Uterus (tissue), 4 donors: Measurements from ENCODE around the gene PTPRM. TPM values are rescaled to one million over a fixed set of nuclear protein-coding genes. Genes with fewer than 3 reads are reported as not detected.

ENCODE experiments used
- DNase-seq, 2 donors: peaks; one replicate each; pipeline ENCODE4 v3.0.0-alpha.2; 2019 to 2020
- H3K27ac ChIP-seq, 2 donors: fragments of 200-600 bp; sonication (generic); 1 replicate in 1 of 2; 2 replicates in 1 of 2; pipeline ENCODE4 v1.5.1; 2016 to 2018
- H3K27me3 ChIP-seq, 2 donors: fragments of 200-600 bp; sonication (generic); one replicate each; pipeline ENCODE4 v1.5.1; 2018 to 2019; ENCODE audit warnings: control low read depth in 1 of 2
- H3K36me3 ChIP-seq, 2 donors: fragments of 200-600 bp; sonication (generic); one replicate each; pipeline ENCODE4 v1.5.1; 2019; ENCODE audit warnings: control low read depth in 1 of 2
- H3K4me1 ChIP-seq, 2 donors: fragments of 200-600 bp; sonication (generic); one replicate each; pipeline ENCODE4 v1.5.1; 2018 to 2019; ENCODE audit warnings: control low read depth in 1 of 2
- H3K4me3 ChIP-seq, 2 donors: fragments of 200-600 bp; sonication (generic); 1 replicate in 1 of 2; 2 replicates in 1 of 2; pipeline ENCODE4 v1.5.1; 2018 to 2019; ENCODE audit warnings: mild to moderate bottlenecking in 1 of 2
- H3K9me3 ChIP-seq, 2 donors: fragments of 200-600 bp; sonication (generic); one replicate each; pipeline ENCODE4 v1.5.1; 2019; ENCODE audit warnings: control low read depth in 1 of 2
- CTCF ChIP-seq, 4 experiments: fragments of 200-600 bp in 2 of 4; fragments of 450-650 bp in 2 of 4; sonication (generic) in 2 of 4; IDR thresholded peaks; one replicate each; pipeline ENCODE4 v1.5.1; 2016 to 2019; ENCODE audit warnings: antibody characterized with exemption in 4 of 4, mild to moderate bottlenecking in 2 of 4, moderate library complexity in 1 of 4
- POLR2A ChIP-seq, 2 donors: fragments of 450-650 bp; IDR thresholded peaks; one replicate each; pipeline ENCODE4 v1.6.1; 2016; ENCODE audit warnings: antibody characterized with exemption in 2 of 2, mild to moderate bottlenecking in 1 of 2, moderate library complexity in 1 of 2
- intact Hi-C: fragments of 100-400 bp; cut with DNase I; formaldehyde crosslinking; loops from one replicate; pipeline ENCODE4 v1.15.1; 2023; ENCODE audit warnings: low total_unique reads
- total RNA-seq, 4 donors: library from RNA; depleted of rRNA in 3 of 4; stranded (reverse); fragments of >200 nt in 3 of 4; gene quantifications; one replicate each; pipeline versions ENCODE4 v1.1.0 to v1.2.4, GENCODE V29; 2014 to 2023
- donor health status: DM: yes; HTN: yes; CAD: no.

The PTPRM gene
- total RNA-seq, 4 donors from 2014 or later = 62.0 to 127 (median 85.7) TPM

- H3K9me3 ChIP-seq = no peaks in the 10 kb centered on the region
- no peak for DNase-seq
- no peaks in the 10 kb centered on the region for H3K27me3 ChIP-seq
- no peaks in the 10 kb centered on the region for H3K4me1 ChIP-seq
- intact Hi-C loops = no loop called here
- H3K36me3 ChIP-seq = no peaks in the 10 kb centered on the region
- no peak for TF ChIP-seq CTCF (IDR thresholded peaks at IDR 0.05)
- no peak for TF ChIP-seq POLR2A (IDR thresholded peaks at IDR 0.05)
- H3K27ac ChIP-seq = no peak overlapping the region
- H3K4me3 ChIP-seq = no peak overlapping the region
These were observed 498.7 kb downstream of the PTPRM start for GRCh38 chr18:8065773-8066172.

DNA sequence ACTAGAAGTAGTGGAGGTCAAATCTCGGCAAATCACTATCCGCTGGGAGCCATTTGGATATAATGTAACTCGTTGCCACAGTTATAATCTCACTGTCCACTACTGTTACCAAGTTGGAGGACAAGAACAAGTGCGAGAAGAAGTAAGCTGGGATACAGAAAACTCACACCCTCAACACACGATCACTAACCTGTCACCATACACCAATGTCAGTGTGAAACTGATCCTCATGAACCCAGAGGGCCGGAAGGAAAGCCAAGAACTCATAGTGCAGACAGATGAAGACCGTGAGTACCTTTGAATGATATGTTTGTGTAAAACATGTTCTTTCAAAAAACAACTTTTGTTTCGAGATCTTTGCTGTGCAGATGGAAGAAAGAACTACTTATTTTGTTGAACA lies 502.6 kb downstream of the PTPRM start:
- no peak overlapping the region for H3K4me3 ChIP-seq
- no peaks in the 10 kb centered on the region for H3K9me3 ChIP-seq
- TF ChIP-seq CTCF (IDR thresholded peaks at IDR 0.05) = no peak
- H3K27ac ChIP-seq = no peak overlapping the region
- no peak for DNase-seq
- no peaks in the 10 kb centered on the region for H3K4me1 ChIP-seq
- intact Hi-C loops = no loop called here
- H3K36me3 ChIP-seq = no peaks in the 10 kb centered on the region
- no peaks in the 10 kb centered on the region for H3K27me3 ChIP-seq

DNA sequence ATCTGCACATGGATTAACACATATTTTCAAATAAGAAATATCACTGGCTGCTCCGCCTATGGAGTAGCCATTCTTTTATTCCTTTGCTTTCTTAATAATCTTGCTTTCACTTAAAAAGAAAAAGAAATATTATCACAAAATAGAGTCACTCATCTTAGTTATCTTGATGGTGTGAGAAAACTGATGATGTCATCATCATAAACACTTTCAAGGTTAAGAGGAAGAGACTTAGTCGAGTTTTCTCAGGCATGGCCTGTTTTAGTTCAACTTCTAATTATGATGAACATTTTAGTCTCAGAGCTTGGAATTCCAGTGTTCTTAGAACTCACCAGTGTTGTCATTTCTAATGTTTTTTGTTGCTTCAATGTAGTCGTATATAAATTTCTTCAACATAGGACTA lies 506.1 kb downstream of the PTPRM start:
- no peaks in the 10 kb centered on the region for H3K4me1 ChIP-seq
- no peak overlapping the region for H3K4me3 ChIP-seq
- no peaks in the 10 kb centered on the region for H3K36me3 ChIP-seq
- H3K27ac ChIP-seq = no peak overlapping the region
- DNase-seq = no peak
- H3K9me3 ChIP-seq = no peaks in the 10 kb centered on the region
- H3K27me3 ChIP-seq = no peaks in the 10 kb centered on the region
- no peak for TF ChIP-seq POLR2A (IDR thresholded peaks at IDR 0.05)
- no peak for TF ChIP-seq CTCF (IDR thresholded peaks at IDR 0.05)
- intact Hi-C loops = no loop called here

GRCh38 chr18:8080092-8080491 lies 513.0 kb downstream of the PTPRM start:
- no peak overlapping the region for H3K4me3 ChIP-seq
- no peak for DNase-seq
- intact Hi-C loops = no loop called here
- H3K27me3 ChIP-seq = no peaks in the 10 kb centered on the region
- no peak for TF ChIP-seq POLR2A (IDR thresholded peaks at IDR 0.05)
- H3K9me3 ChIP-seq = no peaks in the 10 kb centered on the region
- H3K36me3 ChIP-seq = no peaks in the 10 kb centered on the region
- no peaks in the 10 kb centered on the region for H3K4me1 ChIP-seq
- no peak overlapping the region for H3K27ac ChIP-seq

GRCh38 chr18:8081267-8081666 lies 514.2 kb downstream of the PTPRM start:
- TF ChIP-seq CTCF (IDR thresholded peaks at IDR 0.05) (no peak), POLR2A (IDR thresholded peaks at IDR 0.05) (no peak)
- Histone ChIP-seq H3K9me3 (no peaks in the 10 kb centered on the region), H3K4me1 (no peaks in the 10 kb centered on the region), H3K36me3 (no peaks in the 10 kb centered on the region), H3K4me3 (no peak overlapping the region), H3K27ac (no peak overlapping the region), H3K27me3 (no peaks in the 10 kb centered on the region)
- DNase-seq = no peak
- intact Hi-C loops = no loop called here

DNA sequence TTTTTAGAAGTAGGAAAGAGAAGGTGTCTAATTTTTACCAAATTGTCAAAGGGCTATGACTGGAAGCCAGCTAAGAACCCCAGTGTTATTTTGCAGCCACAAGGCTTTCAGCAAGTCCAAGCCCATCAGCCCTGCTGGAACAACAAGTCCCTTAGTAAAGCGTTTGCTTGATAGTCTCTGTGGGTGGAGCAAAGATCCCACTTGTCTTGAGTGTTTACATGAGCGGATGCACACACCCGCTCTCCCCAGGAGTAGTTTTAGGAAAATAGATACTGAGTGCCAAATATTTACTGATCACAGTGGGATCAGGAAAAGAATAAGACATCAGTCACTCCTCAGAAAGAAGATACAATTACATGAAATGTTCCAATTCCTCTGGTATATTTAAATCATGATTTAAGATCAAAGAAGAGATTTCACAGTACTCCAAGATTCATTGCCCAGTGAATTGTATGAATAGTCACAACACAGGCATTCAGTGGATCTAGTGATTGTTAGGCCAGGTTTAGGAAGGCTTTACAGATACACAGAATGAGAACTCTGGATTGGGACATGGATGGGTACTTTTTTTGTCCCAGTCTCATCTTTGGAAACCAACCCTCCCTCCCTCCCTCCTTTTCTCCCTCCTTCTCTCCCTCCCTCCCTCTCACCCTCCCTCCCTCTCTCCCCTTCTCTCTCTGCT lies 514.9 kb downstream of the PTPRM start:
- Histone ChIP-seq H3K4me3 (no peak overlapping the region), H3K9me3 (no peaks in the 10 kb centered on the region), H3K27me3 (no peaks in the 10 kb centered on the region), H3K36me3 (no peaks in the 10 kb centered on the region), H3K27ac (no peak overlapping the region), H3K4me1 (no peaks in the 10 kb centered on the region)
- intact Hi-C loops = no loop called here
- no peak for DNase-seq
- TF ChIP-seq POLR2A (IDR thresholded peaks at IDR 0.05) (no peak), CTCF (IDR thresholded peaks at IDR 0.05) (no peak)
